Thoracic aorta (tissue), 2 donors: ENCODE results near the gene HS6ST3. TPM values are rescaled to one million over a fixed set of nuclear protein-coding genes. Genes with fewer than 3 reads are reported as not detected.
"Not testable (repeated sequence)": the region's sequence is repeated elsewhere in the genome, so short reads cannot be mapped to it uniquely, and the experiment has no call there.

ENCODE experiments used
- ATAC-seq: fragments of 150-250 bp; one replicate; pipeline ENCODE4 v1.8.0; 2017; ENCODE audit warnings: low read depth; ENCODE audit not compliant: insufficient number of reproducible peaks, low FRiP score
- DNase-seq: peaks from one replicate; pipeline ENCODE4 v3.0.0-alpha.2; 2020; ENCODE audit warnings: low spot score
- H3K27ac ChIP-seq, 2 donors: fragments of 200-600 bp; sonication (generic); 1 replicate in 1 of 2; 2 replicates in 1 of 2; pipeline ENCODE4 v1.5.1; 2016; ENCODE audit warnings: mild to moderate bottlenecking in 2 of 2, moderate library complexity in 2 of 2
- H3K27me3 ChIP-seq: fragments of 200-600 bp; sonication (generic); replicated peaks from 2 replicates; pipeline ENCODE4 v1.6.0; 2016; ENCODE audit warnings: mild to moderate bottlenecking; ENCODE audit not compliant: insufficient read depth
- H3K36me3 ChIP-seq: fragments of 200-600 bp; sonication (generic); one replicate; pipeline ENCODE4 v1.5.1; 2016
- H3K4me1 ChIP-seq, 2 donors: fragments of 200-600 bp; sonication (generic); 1 replicate in 1 of 2; 2 replicates in 1 of 2; pipeline versions ENCODE4 v1.5.1 to v1.6.0; 2016; ENCODE audit warnings: low read depth in 2 of 2, mild to moderate bottlenecking in 1 of 2; ENCODE audit not compliant: control insufficient read depth in 1 of 2
- H3K4me3 ChIP-seq: fragments of 200-600 bp; sonication (generic); 2 replicates; pipeline ENCODE4 v1.5.1; 2016; ENCODE audit warnings: mild to moderate bottlenecking
- H3K9me3 ChIP-seq: fragments of 200-600 bp; sonication (generic); 2 replicates; pipeline ENCODE4 v1.5.1; 2016
- CTCF ChIP-seq: fragments of 200-600 bp; sonication (generic); IDR thresholded peaks from one replicate; pipeline ENCODE4 v1.5.1; 2019; ENCODE audit warnings: antibody characterized with exemption
- total RNA-seq, 2 donors: library from RNA; depleted of rRNA; stranded (reverse); fragments of >200 nt; gene quantifications; one replicate each; pipeline versions ENCODE4 v1.1.0 to v1.2.3, GENCODE V29; 2016

HS6ST3 gene
- total RNA-seq, 2 donors from 2014 or later, result 1.1 to 1.8 TPM

DNA sequence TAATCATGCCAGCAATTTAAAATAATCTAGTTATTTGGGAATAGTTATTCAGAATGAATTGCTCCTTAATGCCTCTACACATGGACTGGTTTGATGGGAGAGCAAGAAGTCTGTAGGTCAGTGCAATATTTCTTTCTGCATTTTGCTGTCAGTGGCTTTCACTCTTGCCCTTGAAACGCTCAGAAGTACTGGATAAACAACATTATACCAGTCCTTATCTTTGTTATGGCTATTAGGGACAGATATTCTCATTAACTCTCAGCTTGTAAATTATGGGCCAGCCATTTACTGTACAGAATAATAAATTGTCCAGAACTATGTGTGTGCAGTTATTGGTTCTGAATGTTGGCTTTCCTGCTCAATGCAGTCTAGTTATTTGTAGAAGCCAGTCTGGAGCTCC, 680.0 kb downstream of the HS6ST3 start:
- no peaks in the 10 kb centered on the region for H3K4me1 ChIP-seq
- H3K4me3 ChIP-seq, result no peak overlapping the region
- DNase-seq (no peak), ATAC-seq (no peak)
- no peaks in the 10 kb centered on the region for H3K9me3 ChIP-seq
- no peaks in the 10 kb centered on the region for H3K27me3 ChIP-seq
- no peaks in the 10 kb centered on the region for H3K36me3 ChIP-seq
- H3K27ac ChIP-seq, result no peak overlapping the region
- no peak for TF ChIP-seq CTCF

DNA sequence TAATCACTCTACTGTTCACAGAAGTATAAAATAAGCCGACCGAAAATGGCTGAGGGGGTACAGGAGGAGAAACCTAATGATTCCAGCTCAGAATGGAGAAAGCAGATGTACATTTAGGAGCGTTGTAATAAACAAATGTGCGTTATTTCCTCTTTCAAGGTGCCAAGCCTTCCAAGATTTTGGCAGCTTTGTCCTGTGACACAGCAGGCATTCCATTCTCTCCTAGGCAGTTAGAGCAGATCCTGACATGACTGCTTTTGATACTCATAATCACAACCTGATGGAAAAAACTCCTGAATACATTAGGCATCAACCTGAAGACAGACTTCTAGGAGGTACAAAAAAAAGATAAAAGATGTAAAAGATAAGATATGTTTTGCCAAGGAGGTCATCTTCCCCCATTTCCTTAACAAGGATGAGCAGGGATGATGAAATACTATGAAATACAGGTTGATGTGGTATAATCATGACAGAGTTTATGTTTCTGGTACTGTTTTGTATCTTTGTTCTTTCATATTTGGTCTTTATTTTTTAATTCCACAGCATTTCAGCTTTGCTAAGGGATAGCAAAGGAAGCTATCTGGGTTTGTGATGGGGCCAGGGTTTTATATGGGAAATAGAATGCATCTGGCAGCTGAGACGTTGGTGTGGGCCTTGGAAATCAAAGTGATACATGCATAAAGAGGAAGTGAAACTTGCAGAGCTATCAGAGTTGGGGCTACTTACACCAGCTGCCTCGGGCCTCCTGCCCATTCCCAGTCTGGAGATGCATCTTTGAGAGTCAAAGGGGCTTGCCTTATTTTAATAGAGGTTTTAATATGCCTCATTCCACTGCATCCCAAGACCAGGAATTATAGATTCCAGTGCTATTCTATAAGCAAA, 681.8 kb downstream of the HS6ST3 start:
- ATAC-seq (no peak), DNase-seq (no peak)
- Histone ChIP-seq H3K9me3 (no peaks in the 10 kb centered on the region), H3K27me3 (no peaks in the 10 kb centered on the region), H3K4me3 (no peak overlapping the region), H3K4me1 (no peaks in the 10 kb centered on the region), H3K36me3 (no peaks in the 10 kb centered on the region), H3K27ac (no peak overlapping the region)
- no peak for TF ChIP-seq CTCF

DNA sequence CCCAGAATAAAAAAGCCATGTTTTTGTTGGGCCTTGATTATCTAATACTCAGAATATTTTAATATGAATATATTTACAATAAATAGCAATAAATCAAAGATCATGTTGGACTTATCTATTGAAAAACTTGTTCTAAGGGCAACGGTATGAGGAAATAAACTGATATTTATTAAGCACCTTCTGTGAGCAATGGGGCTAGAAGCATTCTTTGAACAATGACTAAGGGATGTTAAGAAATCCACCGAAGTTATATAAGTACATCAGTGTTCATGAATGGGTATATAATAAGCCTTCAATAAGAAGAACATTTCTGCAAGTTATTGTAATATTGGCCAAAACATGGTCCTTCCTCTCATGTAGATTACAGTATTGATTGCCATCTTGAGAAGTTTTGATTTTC, 682.5 kb downstream of the HS6ST3 start:
- ATAC-seq, result no peak
- no peak for TF ChIP-seq CTCF
- Histone ChIP-seq H3K27ac (no peak overlapping the region), H3K4me1 (no peaks in the 10 kb centered on the region), H3K36me3 (no peaks in the 10 kb centered on the region), H3K27me3 (no peaks in the 10 kb centered on the region), H3K9me3 (no peaks in the 10 kb centered on the region), H3K4me3 (no peak overlapping the region)
- no peak for DNase-seq

- not testable (repeated sequence) for H3K27ac ChIP-seq, DNase-seq
Measured at GRCh38 chr13:96778302-96778701, 688.4 kb downstream of the HS6ST3 start.

GRCh38 chr13:96779691-96780090, 689.8 kb downstream of the HS6ST3 start:
- peaks cover 18 to 44% of the 10 kb centered on the region in 2 donors for H3K4me1 ChIP-seq
- no peaks in the 10 kb centered on the region for H3K27me3 ChIP-seq
- no peaks in the 10 kb centered on the region for H3K36me3 ChIP-seq
- H3K27ac ChIP-seq, result peak overlapping the region; percentile 13 to 61
- ATAC-seq (no peak), DNase-seq (no peak)
- TF ChIP-seq CTCF, result no peak
- no peak overlapping the region for H3K4me3 ChIP-seq
- no peaks in the 10 kb centered on the region for H3K9me3 ChIP-seq

More at GRCh38 chr13:96778302-96778701, 688.4 kb downstream of the HS6ST3 start:
- H3K27me3 ChIP-seq, H3K9me3 ChIP-seq, H3K4me3 ChIP-seq, H3K36me3 ChIP-seq, ATAC-seq: not testable (repeated sequence)
- H3K4me1 ChIP-seq, result peaks cover 18 to 40% of the 10 kb centered on the region in 2 donors
